Measurements from ENCODE around the gene OR3A1.
"Not testable (repeated sequence)": the region's sequence is repeated elsewhere in the genome, so short reads cannot be mapped to it uniquely, and the experiment has no call there.

OR3A1 gene, protein sequence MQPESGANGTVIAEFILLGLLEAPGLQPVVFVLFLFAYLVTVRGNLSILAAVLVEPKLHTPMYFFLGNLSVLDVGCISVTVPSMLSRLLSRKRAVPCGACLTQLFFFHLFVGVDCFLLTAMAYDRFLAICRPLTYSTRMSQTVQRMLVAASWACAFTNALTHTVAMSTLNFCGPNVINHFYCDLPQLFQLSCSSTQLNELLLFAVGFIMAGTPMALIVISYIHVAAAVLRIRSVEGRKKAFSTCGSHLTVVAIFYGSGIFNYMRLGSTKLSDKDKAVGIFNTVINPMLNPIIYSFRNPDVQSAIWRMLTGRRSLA

GRCh38 chr17:3298260-3298659 lies at the start of gene OR3A1:
OR3A1 (minus strand) TSS chr17:3298360; CDS start chr17:3292582, 5,778 bp downstream.
- no peak for DNase-seq (ENCODE audit: low read depth in 2 of 2)

DNA sequence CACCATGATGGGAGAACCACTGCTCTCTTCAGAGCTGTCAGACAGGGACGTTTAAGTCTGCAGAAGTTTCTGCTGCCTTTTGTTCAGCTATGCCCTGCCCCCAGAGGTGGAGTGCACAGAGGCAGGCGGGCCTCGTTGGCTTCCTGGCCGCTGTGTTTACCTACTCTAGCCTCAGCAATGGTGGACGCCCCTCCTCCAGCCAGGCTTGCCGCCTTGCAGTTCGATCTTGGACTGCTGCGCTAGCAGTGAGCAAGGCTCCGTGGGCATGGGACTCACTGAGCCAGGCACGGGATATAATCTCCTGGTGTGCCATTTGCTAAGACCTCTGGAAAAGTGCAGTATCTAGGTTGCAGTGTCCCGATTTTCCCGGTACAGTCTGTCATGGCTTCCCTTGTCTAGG lies 44.6 kb upstream of the OR3A1 start:
- DNase-seq (ENCODE audit: low read depth in 2 of 2): not testable (repeated sequence)

- no peak for DNase-seq (ENCODE audit: low read depth in 2 of 2)
Observed at GRCh38 chr17:3335876-3336275, 37.7 kb upstream of the OR3A1 start.

DNA sequence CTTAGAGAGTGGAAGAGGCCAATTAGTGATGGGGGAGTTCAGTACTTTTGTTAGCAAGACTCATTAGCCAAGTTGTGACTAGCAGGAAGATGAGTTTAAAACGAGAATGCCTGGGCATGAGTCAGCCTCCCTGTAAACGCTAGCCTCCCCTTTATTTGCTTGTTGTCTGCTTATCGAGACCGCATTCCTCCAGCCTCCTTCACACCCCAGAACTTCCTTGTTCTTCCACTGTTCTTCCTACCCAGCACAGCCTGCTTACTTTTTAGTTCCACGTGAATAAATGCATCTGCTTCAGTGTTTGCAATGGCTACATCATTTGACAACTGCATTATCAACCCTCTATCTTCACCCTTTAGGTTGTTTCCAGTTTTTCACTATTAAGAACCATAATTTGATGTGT lies 20.2 kb upstream of the OR3A1 start:
- no peak for DNase-seq (ENCODE audit: low read depth in 2 of 2)

GRCh38 chr17:3316836-3317235 lies 18.7 kb upstream of the OR3A1 start:
- no peak for DNase-seq (ENCODE audit: low read depth in 2 of 2)

DNA sequence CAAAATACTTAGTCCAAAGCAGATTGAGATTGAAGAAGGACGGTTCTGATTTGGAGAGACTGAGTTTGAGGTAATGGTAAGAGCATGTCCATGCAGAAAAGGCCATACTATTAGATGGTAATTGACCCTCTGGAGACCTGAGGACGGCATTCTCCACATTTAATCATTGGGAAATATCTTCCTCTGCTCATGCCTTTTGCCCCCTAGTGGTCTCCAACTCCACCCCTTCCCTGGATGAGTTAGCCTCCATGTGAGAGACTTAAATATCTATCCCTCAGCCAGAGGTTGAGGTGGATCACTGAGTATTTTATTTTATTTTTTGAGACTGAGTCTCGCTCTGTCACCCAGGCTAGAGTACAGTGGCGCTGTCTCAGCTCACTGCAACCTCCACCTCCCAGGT lies 10.4 kb upstream of the OR3A1 start:
- DNase-seq (ENCODE audit: low read depth in 2 of 2): no peak

- DNase-seq (ENCODE audit: low read depth in 2 of 2): no peak
Observed at GRCh38 chr17:3295632-3296031, 2.5 kb downstream of the OR3A1 start.

GRCh38 chr17:3293548-3293947 lies 4.6 kb downstream of the OR3A1 start:
- not testable (repeated sequence) for DNase-seq (ENCODE audit: low read depth in 2 of 2)

DNA sequence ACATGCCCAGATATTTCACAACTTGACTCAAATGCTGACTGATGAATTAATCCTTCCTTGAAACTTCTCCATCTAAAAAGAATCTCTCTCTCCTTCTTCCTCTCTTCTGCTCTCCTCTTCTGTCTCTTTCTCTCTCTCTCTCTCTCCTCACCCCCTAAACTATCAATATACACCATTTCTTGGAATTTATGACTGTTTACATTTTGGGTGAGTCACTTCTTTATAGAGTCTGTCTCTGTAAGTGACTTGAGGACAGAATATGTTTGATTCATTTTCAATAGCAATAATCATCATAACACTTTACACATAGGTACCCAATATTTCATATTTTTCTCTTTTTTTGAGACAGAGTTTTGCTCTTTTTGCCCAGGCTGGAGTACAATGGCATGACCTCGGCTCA lies 15.3 kb downstream of the OR3A1 start:
- DNase-seq (ENCODE audit: low read depth in 2 of 2): no peak

DNA sequence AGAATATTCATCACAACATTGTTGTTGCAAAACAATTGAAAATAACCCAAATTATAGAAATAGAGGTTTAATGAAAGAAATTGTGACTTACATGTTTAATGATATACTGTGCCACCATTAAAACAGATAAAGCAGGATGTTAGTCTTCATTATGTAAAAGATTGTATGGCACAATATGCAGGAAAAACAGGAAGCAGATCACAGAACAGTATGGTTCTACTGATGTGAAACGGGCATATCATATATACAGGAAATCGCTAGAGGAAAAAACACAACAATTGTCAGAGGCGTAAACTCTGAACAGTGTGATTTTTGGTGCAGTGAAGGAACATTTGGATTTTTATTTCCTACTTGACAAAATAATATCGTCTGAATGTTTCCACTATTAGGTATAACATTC lies 22.0 kb downstream of the OR3A1 start:
- DNase-seq (ENCODE audit: low read depth in 2 of 2): no peak

DNA sequence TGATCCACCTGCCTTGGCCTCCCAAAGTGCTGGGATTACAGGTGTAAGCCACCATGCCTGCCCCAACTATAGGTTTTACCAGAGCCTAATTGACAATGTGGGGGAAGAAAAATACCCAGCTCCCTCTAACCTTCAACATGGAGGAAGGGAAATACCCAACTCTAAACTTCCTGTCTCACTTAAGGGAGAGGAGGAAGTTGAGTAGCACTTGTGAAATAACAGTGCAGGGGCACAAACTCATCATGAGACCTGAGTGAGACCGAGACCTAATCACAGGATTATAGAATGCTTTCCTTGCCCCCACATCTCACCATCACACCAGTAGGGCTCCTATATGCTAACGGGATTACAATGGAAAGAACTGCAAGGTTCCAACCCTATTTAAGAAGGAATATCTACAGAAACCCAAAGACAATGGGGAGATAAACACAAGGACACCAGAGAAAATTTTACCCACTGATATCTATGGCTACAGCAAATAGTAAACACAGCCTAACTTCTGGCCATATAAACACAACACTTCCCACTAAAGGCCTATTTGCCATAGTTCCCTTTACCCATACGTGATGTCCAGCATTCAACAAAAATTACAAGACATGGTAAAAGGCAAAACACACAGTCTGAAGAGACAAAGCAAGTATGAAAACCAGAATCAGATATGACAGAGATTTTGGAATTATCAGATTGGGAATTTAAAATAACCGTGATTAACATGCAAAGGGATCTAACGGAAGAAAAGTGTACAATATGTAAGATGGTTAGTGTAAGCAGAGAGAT lies 26.9 kb downstream of the OR3A1 start:
- no peak for DNase-seq (ENCODE audit: low read depth in 2 of 2)

DNA sequence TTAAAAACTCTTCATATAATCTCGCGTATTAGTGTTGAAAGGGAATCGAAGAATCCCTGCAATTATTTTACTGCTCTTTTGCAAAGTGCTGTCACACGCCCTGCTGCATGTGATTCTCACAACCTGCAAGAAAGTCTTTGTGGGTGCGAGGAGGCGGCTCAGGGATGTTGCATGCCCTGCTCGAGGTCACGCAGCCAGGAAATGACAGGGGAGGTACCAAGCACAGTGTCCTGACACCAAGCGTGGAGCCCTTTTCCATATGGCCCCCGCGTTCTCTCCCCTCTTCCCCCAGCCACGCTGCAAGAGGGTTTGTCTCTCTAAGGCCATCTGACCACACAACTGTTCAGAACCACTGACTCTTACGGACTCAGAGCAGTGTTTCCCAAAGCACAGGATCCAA lies 37.6 kb downstream of the OR3A1 start:
- DNase-seq (ENCODE audit: low read depth in 2 of 2): no peak

DNA sequence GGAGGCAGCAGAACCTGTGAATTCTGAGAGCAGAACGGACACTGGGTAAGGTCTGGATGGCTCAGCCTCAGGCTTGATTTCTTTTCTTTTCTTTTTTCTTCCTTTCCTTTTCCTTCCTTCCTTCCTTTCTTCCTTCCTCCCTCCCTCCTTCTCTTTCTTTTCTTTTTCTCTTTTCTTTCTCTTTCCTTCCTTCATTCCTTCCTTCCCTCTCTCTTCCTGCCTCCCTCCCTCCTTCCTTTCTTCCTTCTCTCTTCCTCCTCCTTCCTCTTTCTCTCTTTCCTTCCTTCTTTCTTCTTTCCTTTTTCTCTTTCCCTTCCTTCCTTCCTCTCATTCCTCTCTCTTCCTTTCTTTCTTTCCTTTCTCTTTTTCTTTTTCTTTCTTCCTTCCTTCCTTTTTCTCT lies 38.0 kb downstream of the OR3A1 start:
- DNase-seq (ENCODE audit: low read depth in 2 of 2): no peak

DNA sequence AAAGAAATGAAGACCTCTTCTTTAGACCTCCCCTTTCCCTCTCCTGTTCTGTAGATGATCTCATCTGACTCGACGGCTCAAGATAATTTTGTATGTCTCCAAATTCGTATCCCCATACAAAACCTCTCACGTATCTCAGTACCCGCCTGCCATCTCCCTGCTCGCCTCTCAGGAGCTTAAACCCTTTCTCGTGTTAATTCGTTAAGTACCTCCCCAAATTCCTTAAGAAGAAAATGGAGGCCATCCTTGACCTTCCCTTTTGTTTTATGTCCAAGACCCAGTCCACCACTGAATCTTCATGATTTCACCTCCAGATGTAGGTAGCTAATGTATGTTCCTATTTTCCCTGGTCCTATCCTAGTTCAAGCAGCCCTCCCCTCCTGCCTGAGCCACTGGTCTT lies 41.6 kb downstream of the OR3A1 start:
- DNase-seq (ENCODE audit: low read depth in 2 of 2): no peak

GRCh38 chr17:3249013-3249412 lies 49.1 kb downstream of the OR3A1 start:
- not testable (repeated sequence) for DNase-seq (ENCODE audit: low read depth in 2 of 2)

- not testable (repeated sequence) for DNase-seq (ENCODE audit: low read depth in 2 of 2)
Observed at GRCh38 chr17:3244841-3245240, 53.3 kb downstream of the OR3A1 start.

DNA sequence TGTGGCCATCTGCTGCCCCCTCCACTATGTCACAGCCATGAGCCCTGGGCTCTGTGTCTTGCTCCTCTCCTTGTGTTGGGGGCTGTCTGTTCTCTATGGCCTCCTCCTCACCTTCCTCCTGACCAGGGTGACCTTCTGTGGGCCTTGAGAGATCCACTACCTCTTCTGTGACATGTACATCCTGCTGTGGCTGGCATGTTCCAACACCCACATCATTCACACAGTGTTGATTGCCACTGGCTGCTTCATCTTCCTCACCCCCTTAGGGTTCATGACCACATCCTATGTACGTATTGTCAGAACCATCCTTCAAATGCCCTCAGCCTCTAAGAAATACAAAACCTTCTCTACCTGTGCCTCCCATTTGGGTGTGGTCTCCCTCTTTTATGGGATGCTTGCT lies 57.1 kb downstream of the OR3A1 start:
- DNase-seq (ENCODE audit: low read depth in 2 of 2): not testable (repeated sequence)

All from stimulated activated CD4-positive, alpha-beta T cell treated with anti-CD3 and anti-CD28 coated beads, Interleukin-15, amount 100 ng/mL, for 48 hours (primary cell).